Right ventricle myocardium superior (tissue), 1 donor: ENCODE data around the gene SDR42E1. TPM values are rescaled to one million over a fixed set of nuclear protein-coding genes. Genes with fewer than 3 reads are reported as not detected.

Experiments
- ATAC-seq: fragments of 200-7000 bp; cut with Tn5 transposase; one replicate; pipeline ENCODE4 v1.9.1; 2020; ENCODE audit warnings: mild to moderate bottlenecking; ENCODE audit not compliant: poor library complexity
- DNase-seq: peaks from one replicate; pipeline ENCODE4 v3.0.0-alpha.2; 2020
- intact Hi-C: fragments of 100-400 bp; cut with DNase I; formaldehyde crosslinking; loops from one replicate; pipeline ENCODE4 v1.11.2; 2022
- total RNA-seq: library from RNA; stranded (reverse); fragmentation: NEBNext Ultra II Directional; extraction: Animal tissue kit (Norgen Biotek cat#: 25700); gene quantifications from one replicate; pipeline ENCODE4 v1.2.1, GENCODE V29; 2021
- donor health status: DM: no; HTN: yes; CAD: no; lungs with severe emphysema.

SDR42E1 gene
- total RNA-seq, 1 donor from 2014 or later = 0.73 TPM

GRCh38 chr16:81967358-81967757 is 43.9 kb downstream of the SDR42E1 start:
- ATAC-seq = no peak
- intact Hi-C loops = no loop called here
- no peak for DNase-seq

- intact Hi-C loops = no loop called here
- DNase-seq = no peak
- no peak for ATAC-seq
Observed at GRCh38 chr16:81964808-81965207, 46.5 kb downstream of the SDR42E1 start.

- intact Hi-C loops = no loop called here
- DNase-seq (no peak), ATAC-seq (no peak)
Observed at GRCh38 chr16:81956213-81956948, 54.9 kb downstream of the SDR42E1 start.

GRCh38 chr16:81951564-81951963 is 59.7 kb downstream of the SDR42E1 start:
- intact Hi-C loops = no loop called here
- ATAC-seq (no peak), DNase-seq (no peak)

- no peak for ATAC-seq
- intact Hi-C loops = no loop called here
- DNase-seq = no peak
Observed at GRCh38 chr16:81946206-81946605, 65.1 kb downstream of the SDR42E1 start.

GRCh38 chr16:81945665-81946064 is 65.6 kb downstream of the SDR42E1 start:
- DNase-seq (no peak), ATAC-seq (no peak)
- intact Hi-C loops = no loop called here

- no peak for ATAC-seq
- DNase-seq = no peak
- intact Hi-C loops = no loop called here
Observed at GRCh38 chr16:81942007-81942601, 69.2 kb downstream of the SDR42E1 start.

- intact Hi-C loops = loop anchor here (2.0 kb wide), 1 partner anchor 290 kb away; no protein-coding TSS in a partner anchor
Observed at GRCh38 chr16:81940781-81941560, 70.3 kb downstream of the SDR42E1 start.

GRCh38 chr16:81939164-81940056 is 71.9 kb downstream of the SDR42E1 start:
- ATAC-seq (no peak), DNase-seq (no peak)
- intact Hi-C loops = loop anchor here (2.0 kb wide), 1 partner anchor 291 kb away; no protein-coding TSS in a partner anchor

More at GRCh38 chr16:81940781-81941560, 70.3 kb downstream of the SDR42E1 start:
- DNase-seq (no peak), ATAC-seq (no peak)

Other genes with a start within 250 kb of the SDR42E1 start
- gene PLCG2, start 232.2 kb downstream of the SDR42E1 start, total RNA-seq = 7.2 TPM
- not detected for gene HSD17B2, start 23.8 kb upstream of the SDR42E1 start, total RNA-seq
- gene MPHOSPH6, start 158.8 kb upstream of the SDR42E1 start, total RNA-seq = 6.4 TPM